Limb (tissue), 2 donors: ENCODE results near the gene USP12.

Experiments used
- DNase-seq, 2 donors: peaks; one replicate each; pipeline ENCODE4 v3.0.0-alpha.2; 2016; ENCODE audit errors: extremely low spot score in 2 of 2

The USP12 gene

DNA sequence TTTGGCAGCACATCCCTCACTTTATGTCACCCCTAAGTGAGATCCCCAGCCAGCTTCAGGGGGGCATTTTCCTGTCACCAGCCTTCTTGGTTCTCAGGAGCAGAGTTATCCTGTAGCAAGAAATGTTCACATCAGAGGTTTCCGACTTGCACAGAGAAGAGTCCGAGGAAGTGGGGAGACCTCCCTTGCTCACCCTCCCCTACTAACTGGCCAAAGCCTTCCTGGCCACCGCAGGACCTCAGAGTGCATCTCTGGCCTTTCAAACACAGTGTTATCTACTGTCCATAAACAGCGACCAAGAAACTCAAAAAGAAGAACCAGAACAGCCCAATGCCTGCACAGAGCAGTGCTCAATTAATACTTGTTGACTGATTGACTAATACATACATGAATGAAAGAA is 134.4 kb downstream of the USP12 start:
- DNase-seq = no peak

DNA sequence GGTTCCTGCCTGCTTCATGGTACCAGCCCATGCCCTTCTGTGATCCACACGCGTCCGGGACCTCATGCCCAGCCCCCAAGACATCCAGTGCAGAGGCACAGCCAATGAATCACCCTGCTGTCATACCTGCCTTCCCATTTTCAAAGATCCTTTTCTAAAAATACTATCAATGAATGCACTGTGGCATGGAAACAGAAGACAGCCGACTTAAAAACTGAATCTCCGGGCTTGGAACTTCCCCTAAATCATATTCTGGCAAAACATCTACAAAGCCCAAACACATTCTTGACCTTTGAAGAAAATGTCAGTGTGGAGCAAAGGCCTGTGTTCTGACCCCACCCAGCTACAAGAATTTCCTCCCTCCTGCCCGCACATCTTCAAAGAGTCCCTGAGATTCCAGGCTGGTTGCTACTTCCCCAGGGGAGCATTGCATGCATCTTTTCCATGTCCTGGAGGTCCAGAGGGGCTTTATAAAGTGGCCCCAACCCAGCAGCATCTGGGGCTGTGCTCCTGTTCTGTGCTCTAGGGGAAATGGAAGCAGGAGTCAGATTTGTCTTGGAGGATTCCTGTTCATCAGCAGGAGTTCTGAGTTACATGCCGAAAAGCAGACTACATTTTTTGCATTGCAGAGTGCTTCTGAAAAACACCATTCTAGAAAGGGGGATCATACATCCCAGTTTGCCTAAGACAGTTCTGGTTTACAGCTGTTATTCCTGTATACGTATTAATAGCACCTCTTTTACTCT is 135.2 kb downstream of the USP12 start:
- DNase-seq = no peak

DNA sequence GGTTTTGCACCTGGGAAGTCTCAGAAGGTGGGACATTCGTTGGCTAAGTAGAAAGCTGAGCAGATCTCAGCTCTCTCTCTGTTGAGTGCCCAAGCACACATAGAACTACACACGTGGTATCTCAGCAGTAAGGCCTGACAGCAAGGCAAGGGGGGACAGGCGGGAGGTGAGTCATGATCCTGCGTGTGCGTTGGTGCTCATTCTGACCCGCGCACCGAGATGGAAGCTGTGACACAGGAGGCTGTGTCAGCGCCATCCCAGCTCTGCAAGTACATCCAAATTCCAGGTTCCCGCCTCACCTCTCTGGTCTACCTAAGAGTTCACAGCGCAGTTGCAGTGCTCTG is 135.7 kb downstream of the USP12 start:
- no peak for DNase-seq

DNA sequence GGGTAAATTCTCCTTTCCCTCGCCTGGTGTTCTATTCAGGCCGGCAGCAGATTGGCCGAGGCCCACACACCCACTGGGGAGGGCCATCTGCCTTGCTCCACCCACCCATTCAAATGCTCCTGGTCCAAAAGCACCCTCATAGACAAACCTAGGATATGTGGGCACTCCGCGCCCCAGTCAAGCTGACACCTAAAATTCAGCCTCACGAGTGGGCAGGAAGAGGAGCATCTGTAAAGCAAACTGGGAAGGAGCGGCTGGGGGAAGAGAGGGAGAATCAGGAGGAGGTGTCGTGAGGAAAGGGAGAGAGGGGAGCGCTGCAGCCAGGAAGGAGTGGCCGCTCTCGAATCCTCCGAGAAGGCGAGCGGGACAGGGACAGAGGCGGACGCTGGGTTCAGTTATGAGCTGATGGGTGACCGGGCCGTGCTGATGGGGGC is 136.9 kb downstream of the USP12 start:
- no peak for DNase-seq

DNA sequence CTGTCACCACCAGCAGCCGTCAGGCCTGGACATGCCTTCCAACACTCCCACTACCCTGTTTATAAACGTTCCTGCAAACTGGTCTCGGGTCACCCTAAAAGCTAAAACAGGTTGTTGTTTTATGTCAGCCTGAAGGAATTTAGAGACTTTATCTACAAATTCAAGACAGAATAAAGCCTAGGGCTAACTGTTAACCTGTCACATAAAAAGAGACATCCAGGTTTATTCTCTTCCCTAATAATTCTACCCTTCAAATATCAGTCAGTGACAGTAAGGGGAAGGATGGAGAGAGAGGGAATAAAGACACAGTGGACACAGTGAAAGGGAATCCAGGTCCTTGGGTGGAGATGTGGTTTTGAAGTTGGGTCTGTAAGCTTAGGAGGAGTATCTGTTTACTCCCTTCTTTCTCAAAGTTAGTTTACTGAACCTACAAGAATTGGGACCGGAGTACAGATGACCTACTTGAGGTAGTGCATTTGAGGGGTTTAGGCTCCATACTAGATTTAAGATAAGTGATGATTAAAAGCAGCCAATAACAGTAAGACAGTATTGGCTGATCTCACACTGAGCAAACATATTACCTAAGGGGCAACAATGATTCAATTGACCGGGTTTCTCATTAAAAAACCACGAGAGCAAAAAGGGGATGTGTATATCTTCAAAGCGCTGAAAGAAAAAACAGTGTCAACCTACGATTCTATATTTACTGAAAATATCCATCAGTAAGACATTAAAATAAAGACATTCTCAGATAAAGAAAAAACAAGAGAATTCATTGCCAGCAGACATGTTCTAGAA is 142.7 kb downstream of the USP12 start:
- no peak for DNase-seq

DNA sequence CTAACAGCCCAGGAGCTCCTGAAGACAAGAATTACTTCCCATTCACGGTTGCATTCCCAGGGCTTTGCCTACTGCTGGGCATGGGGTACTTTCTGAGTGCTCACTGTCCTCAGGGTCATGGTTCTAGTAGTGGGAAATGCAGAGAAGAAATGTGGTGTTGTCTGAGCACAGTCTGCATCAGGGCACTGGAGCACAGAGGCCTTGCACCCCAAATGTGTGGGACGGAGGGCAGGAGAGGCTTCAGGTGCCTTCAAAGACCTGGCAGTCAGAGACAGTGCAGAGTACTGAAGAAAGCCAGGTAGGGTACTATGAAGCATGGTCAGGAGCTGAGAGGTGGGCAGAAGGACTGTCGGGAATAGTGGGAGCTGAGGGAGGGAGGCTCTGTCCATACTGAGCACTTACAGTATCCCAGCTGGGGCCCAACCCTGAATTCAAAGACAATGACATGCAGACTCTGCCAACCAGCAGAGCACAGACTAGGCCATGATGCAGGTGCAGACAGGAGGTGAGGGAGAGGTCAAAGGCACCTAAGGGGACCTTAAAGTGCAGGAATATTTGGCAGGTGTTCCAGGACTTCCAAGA is 144.4 kb downstream of the USP12 start:
- no peak for DNase-seq

DNA sequence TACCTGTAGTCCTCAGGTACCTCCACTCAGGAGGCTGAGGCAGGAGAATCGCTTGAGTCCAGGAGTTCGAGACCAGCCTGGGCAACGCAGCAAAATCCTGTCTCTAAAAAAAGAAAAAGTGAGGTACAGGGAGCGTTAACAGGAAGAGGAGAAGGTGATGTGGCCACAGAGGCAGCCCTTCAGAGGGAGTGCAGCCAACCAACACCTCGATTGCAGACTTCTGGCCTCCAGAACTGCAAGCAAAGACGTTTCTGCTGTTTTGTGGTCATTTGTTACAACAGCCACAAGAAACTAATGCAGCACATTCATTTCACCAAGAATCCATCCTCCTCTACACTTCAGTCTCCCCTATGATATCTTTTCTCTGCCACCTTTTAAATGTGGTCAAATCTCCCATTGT is 145.2 kb downstream of the USP12 start:
- DNase-seq = no peak

DNA sequence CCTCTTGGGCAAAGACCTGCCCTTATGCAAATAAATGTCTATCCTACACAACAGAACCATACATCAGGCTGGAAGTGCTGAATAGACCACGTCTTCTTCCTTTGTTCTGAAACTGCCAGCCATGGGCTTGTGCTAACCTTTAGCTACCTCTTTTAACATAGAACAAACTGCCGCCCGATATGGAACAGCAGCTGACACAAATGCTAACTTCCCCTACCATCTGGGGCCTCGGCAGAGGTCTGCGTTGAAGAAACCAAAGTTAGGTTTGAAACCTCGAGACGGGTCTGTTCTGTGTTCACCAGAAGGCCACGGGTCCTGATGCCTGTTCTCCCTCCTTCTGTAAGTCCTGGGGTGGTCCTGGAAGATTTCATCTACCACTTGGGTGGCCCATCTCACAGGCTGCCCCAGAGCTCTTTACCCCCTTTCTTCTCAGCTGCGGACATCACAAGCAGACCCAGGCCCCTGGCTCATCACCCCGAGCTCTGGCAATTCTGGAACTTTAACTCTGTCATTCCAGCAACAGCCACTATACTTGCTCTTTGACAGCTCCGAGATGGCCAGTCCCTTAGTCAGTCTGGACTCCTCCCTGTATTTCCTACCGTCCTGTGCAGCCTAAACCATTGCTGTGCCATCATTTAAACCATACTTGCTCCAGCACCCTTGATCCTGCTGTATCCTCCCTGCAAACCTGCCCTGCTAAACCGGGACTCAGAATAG is 146.7 kb downstream of the USP12 start:
- DNase-seq = no peak

DNA sequence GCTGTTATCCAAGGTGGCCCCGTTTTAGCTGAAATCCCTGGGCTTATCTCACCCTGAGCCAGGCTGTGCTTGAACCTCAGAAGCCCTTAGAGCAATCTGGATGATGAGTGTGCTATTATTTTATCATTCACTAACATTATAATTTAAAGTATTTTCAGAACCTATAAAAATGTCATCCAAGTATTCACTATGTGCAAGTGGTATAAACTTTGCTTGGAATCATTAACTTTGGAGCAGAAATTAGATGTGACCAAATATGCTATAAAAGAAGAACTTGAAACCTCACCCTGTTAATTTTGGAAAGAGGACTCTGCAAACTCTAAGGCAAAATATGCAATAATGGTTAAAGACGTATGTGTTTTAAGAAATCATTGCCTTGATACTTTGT is 147.5 kb downstream of the USP12 start:
- DNase-seq = no peak

DNA sequence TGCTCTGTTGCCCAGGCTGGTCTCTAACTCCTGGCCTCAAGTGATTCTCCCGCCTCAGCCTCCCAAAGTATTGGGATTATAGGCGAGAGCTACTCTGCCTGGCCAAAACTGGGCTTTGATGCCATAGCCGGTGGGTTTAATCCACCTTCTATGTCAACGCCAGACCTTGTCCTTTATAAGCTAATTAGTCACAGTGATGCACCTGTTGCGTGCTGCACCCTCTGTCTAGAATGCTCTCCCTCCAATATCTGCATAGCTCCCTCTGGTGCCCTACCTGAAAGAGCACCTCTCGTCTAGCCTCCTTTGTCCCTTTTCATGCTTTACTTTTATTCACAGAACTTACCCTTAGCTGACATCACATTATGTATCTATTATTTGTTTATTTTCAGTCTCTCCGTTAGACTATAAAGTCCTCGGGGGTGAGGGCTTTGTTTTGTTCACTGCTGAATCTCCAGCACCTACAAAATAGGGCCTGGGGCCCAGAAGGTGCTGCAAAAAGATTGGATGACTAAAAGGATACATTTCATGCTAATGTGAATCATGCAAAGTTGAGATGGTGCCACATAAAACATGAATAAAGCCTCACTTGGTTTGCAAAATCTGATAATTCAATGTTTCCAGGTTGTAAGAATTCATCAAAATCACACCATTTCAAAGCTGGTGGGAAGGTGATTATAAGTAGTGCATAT is 148.1 kb downstream of the USP12 start:
- no peak for DNase-seq

DNA sequence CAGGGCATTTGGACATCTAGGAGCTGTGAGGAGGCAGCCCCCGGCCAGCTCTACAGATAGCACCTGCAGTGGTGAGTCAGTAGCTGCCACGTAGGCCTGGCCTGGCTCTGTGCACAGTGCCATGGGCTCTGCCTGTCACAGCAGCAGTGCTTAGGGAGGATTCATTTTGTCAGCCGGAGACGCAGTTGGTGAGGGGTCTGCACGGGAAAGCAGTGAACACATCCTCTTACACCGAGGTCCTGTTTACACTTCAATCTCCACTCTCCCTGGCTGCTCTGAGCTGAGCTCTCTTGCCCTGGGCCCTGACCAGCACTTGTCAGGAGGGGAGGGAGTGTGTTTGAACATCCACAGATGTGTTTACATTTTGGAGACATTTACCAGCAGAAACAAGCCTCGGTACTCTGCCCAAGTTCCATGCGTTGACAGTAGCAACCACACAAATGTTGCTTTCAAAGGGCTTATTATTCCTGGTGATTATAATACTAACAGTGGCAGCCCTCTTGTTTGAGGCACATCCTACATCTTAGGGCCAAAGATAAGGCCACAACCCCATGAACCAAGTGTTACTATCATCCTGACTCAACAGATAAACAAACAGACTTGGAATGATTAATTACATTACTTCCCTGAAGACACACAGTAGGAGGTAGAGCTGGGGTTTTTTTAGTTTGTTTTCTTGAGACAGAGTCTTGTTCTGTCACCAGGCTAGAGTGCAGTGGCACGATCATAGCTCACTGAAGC is 148.9 kb downstream of the USP12 start:
- DNase-seq = no peak

DNA sequence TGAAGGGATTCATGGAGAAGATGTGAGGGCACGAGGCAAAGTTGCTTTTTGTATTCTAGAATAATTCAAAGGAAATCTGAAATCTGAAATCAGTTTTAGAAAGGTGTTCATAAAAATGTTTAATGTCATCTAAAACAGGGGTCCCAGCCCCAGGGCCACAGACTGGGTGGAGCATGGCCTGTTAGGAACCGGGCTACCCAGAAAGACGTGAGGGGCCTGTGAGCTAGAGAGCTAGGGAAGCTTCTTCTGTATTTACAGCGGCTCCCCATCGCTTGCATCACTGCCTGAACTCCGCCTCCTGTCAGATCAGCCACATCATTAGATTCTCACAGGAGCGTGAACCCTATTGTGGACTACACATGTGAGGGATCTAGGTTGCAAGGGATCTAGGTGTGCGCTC is 151.2 kb downstream of the USP12 start:
- no peak for DNase-seq

DNA sequence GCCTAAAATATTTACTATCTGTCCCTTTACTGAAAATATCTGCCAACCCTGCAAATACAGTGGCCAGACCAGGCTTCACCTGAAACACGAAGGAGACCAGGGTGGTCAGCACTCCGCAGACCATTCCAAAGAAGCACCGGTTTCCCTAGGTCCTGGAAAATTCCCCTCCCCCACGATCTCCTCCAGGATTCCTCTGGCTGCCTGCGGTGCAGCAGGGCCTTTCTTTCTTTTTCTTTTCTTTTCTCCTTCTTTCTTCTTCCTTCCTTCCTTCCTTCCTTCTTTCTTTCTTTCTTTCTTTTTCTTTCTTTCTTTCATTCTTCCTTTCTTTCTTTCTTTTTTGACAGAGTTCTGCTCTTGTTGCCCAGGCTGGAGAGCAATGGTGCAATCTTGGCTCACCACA is 152.7 kb downstream of the USP12 start:
- no peak for DNase-seq

DNA sequence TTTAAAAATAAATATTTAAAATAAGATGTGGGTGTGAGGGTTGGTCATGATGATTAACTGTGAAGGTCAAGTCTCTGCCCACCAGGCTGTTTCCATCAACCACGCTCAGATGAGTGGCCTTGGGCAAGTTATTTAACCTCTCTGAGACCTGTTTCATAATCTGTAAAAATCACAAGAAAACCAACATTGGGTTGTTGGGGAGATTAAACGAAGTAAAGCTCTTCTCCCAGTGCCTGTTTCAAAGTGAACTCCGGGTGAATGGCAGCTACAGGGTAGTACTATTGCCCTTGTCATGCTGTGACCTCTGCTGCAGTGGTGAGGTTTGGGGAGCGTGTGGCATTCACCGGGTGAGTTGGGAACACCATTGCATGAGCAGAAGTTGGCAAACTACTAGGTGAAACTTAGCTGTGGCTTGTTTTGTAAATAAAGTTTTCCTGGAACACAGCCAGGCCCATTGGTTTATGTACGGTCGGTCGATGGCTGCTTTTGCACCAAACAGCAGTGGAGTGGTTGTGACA is 153.2 kb downstream of the USP12 start:
- no peak for DNase-seq

DNA sequence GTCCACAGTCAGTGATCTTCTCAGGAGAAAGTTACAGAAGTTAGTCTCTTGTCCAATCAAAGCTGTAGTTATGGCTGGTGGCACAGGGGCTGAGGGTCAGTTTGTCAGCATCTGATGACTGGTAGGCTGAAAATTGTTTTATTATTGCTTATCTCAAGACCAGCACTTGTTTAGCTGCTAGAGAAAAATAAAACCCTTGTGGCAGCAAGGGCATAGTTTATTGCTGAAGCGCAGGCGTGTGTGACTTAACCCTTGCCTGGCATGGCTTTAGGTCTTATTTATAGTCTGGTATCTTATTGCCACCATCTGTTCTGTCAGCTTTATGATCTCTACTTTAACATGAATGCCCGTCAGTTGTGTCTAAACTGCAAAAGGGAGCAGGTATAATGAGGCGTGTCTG is 154.7 kb downstream of the USP12 start:
- DNase-seq = no peak
